Rectal smooth muscle tissue (tissue), 1 donor: Measurements from ENCODE around the gene PCARE.
A peak's percentile ranks its signal among the peaks of the same experiment; 100 is the strongest.

ENCODE experiments used
- H3K27ac ChIP-seq: one replicate; pipeline ENCODE4 v1.7.0; 2013; ENCODE audit warnings: low read depth, low read length, inconsistent platforms
- H3K27me3 ChIP-seq: one replicate; pipeline ENCODE4 v1.7.0; 2013; ENCODE audit warnings: low read length; ENCODE audit not compliant: control insufficient read depth, insufficient read depth
- H3K36me3 ChIP-seq: one replicate; pipeline ENCODE4 v1.7.0; 2013; ENCODE audit warnings: low read length; ENCODE audit not compliant: control insufficient read depth, insufficient read depth
- H3K4me1 ChIP-seq: one replicate; pipeline ENCODE4 v1.7.0; 2013; ENCODE audit warnings: low read length; ENCODE audit not compliant: control insufficient read depth, insufficient read depth
- H3K4me3 ChIP-seq: one replicate; pipeline ENCODE4 v1.7.0; 2013; ENCODE audit warnings: low read length
- H3K9ac ChIP-seq: one replicate; pipeline ENCODE4 v1.7.0; 2013; ENCODE audit warnings: low read length

The PCARE gene

DNA sequence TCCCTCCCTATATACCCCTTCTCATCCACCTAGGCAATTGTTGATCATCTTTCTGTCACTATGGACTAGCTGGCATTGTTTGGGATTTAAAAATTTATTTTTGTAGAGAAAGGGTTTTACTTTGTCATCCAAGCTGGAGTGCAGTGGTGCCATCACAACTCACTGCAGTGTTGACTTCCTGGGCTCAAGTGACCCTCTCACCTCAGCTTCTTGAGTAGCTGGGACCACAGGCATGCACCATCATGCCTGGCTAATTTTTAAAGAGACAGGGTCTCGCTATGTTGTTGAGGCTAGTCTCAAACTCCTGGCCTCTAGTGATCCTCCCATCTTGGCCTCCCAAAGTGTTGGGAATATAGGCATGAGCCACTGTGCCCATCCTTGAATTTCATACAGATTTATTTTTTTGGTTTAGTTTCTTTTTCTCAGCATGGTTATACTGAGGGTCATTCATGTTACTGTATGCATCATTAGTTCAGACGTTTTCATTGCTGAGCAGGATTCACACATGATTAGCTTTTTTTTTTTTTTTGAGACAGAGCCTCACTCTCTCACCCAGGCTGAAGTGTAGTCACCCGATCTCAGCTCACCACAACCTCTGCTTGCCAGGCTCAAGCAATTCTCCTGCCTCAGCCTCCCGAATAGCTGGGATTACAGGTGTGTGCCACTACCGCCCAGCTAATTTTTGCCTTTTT, 8.6 kb upstream of the PCARE start:
- H3K4me3 ChIP-seq, result no peak overlapping the region
- no peaks in the 10 kb centered on the region for H3K27me3 ChIP-seq
- H3K27ac ChIP-seq, result no peak overlapping the region
- no peaks in the 10 kb centered on the region for H3K4me1 ChIP-seq
- H3K9ac ChIP-seq, result no peak overlapping the region
- H3K36me3 ChIP-seq, result no peaks in the 10 kb centered on the region

DNA sequence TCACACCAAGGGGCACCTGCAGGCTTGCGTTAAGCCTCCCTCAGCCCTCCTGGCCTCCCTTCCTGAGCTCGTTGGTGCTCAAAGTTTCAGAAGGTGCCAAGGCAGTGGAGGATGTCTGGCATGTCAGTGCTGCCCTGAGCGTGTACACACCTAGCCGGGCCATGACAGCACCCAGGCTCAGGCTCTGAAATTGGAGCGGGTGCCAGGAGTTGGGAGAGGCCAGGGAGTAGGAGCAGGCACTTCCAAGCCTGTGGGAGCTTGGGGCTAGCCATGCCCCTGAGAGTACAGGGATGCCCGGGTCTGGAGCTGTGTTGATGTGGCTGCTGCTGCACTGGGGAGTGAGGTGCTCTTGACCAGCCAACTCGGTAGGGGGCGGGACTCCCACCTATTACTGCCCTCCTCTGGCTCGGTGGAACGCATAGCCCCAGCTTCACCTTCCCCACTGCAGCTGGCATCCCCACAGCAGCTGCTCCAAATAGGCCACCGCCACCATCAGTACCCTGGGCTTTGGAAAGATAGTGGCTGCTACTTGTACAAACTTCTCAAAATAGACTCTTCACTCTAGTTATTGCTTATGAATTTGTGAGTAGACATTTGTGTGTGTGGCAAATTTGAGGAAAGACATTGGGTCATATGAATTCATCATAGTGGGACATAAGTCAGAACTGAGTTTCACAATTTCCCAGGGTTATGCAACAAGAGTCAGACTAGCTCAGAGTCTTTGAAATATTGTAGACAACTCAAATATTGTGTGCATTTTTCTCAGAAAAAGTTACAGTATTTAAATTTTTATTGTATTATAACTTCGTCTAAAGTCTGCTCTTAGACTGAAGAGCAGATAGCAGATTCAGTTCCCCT, 6.8 kb upstream of the PCARE start:
- H3K27ac ChIP-seq, result no peak overlapping the region
- peaks cover 4% of the 10 kb centered on the region for H3K4me1 ChIP-seq
- H3K4me3 ChIP-seq, result no peak overlapping the region
- no peak overlapping the region for H3K9ac ChIP-seq
- no peaks in the 10 kb centered on the region for H3K27me3 ChIP-seq
- no peaks in the 10 kb centered on the region for H3K36me3 ChIP-seq

GRCh38 chr2:29079887-29080286, 5.6 kb upstream of the PCARE start:
- Histone ChIP-seq H3K27ac (no peak overlapping the region), H3K4me3 (no peak overlapping the region), H3K9ac (no peak overlapping the region), H3K27me3 (no peaks in the 10 kb centered on the region), H3K36me3 (no peaks in the 10 kb centered on the region), H3K4me1 (peaks cover 8% of the 10 kb centered on the region)

DNA sequence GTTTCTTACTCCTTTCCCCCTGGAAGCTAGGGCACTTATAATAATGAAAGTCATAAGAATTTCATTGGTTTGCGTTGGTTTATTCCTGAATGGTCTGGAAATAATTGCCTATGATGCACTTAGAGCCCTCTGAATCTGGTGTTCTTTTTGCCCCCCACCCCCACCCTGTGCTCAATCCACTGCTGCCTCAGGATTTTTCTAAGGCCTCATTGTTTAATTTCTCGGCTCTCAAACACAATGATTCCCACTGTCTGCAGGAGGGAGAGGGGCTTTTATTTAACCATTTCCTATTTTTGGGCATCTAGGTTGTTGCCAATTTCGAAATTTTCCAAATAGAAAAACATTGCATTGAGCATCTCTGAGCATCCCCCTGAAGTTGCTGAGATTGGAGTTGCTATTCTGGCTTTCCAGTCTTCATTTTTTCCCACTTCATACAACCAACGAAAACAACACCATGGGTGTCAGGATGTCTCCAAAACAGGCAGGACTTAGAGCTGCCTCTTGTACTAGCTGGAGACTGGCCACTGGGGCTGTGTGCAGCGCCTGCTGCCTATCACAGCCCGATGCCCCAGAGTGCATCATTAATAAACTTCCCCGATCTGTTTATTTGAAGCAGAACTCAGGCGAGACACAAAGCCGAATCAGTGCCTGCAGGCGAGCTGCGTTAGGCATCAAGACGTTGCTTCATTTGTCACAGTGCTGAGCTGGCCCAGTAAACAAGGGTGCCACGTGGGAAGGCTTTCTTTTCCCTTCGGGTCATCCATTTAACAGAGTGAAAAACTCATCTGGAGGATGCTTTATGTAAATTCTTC, 1.8 kb upstream of the PCARE start:
- H3K27ac ChIP-seq, result peak overlapping the region; percentile 33
- no peak overlapping the region for H3K9ac ChIP-seq
- peaks cover 8% of the 10 kb centered on the region for H3K4me1 ChIP-seq
- no peak overlapping the region for H3K4me3 ChIP-seq
- no peaks in the 10 kb centered on the region for H3K27me3 ChIP-seq
- no peaks in the 10 kb centered on the region for H3K36me3 ChIP-seq

GRCh38 chr2:29073933-29074332, 390 bp downstream of the PCARE start:
- Histone ChIP-seq H3K36me3 (no peaks in the 10 kb centered on the region), H3K27ac (no peak overlapping the region), H3K27me3 (no peaks in the 10 kb centered on the region), H3K4me1 (peaks cover 8% of the 10 kb centered on the region), H3K4me3 (no peak overlapping the region), H3K9ac (no peak overlapping the region)

DNA sequence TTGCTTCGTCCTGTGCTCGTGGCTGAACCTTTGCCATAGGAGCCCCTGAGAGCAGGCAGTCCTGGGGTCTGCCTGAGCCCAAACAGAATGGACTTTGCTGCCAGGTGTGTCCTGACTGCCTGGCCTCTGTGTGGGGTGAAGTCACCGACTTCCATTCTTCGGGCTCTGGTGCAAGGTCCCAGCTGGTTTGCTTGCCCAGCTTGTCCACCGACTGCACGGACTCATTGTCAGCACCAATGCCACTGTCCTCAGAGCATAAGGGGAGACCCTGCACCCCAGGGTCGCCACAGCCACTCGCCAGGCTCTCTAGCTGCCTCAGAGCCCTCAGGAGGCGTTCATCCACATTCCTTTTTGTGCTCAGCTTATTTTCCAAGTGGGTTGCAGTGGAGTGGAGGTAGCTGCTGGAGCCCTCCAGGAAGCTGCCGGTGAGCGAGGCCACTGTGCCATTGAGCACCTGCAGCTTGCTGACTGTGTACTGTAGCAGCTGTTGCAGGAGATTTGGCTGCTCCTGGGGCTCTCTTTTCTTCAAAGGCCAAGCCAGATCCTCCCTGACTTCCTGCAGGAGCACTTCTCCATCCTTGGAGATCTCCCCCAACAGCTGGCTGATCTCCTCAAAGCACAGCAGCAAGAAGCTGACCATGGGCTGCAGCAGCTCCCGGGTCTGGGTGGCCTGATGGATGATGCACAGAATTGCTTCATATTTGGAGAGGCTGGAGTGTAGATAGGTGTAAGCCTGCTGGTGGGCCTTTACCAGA, 1.2 kb downstream of the PCARE start:
- Histone ChIP-seq H3K36me3 (no peaks in the 10 kb centered on the region), H3K4me1 (peaks cover 8% of the 10 kb centered on the region), H3K9ac (no peak overlapping the region), H3K27me3 (no peaks in the 10 kb centered on the region), H3K27ac (no peak overlapping the region), H3K4me3 (no peak overlapping the region)

GRCh38 chr2:29072251-29072650, 2.1 kb downstream of the PCARE start:
- Histone ChIP-seq H3K36me3 (no peaks in the 10 kb centered on the region), H3K9ac (no peak overlapping the region), H3K27ac (no peak overlapping the region), H3K4me3 (no peak overlapping the region), H3K4me1 (peaks cover 8% of the 10 kb centered on the region), H3K27me3 (no peaks in the 10 kb centered on the region)

DNA sequence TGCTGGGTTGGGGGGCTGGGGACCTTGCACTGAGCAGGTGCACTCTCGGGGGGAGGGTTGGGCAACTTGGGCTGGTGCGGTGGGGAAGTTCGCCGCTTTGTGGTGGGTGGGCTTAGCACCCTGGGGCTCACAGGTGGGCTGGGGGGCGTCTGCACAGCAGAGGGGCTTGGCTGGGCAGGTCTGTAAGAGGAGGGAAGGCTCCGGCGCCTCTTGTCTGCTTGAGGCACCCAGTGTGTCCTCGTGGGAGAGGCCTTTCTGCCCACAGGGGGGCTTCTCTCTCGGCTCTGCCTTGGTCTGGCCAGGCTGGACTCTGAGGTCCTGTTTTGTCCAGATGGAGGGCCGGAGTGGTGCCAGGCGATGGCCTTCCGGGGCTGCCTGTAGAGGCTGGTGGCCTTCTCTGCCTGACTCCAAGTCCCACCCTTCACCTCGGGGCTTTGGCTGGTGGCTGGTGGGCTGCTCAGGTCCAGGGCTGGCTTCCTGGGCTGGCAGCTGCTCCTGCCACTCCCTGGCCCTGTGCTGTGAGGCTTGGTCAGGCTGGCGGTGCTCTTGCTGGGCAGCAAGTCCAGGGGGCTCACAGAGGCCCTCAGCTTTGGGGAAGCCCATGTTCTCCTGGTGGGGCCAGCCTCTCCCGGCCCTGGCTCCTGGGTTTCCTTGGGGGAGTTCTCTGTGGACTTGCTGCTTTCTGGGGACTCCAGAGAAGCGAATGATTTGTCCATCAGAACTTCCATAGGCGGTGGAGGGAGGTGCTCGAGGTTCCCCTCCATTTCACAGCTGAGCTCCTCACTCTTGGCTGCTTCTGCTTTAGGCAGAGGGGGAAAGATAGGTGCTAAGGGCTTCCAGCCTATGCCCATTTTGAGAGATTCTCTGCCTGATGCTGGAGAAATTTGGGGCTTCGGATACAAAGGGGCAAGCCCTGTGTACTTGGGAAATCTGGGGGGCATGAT, 3.0 kb downstream of the PCARE start:
- no peak overlapping the region for H3K27ac ChIP-seq
- no peak overlapping the region for H3K4me3 ChIP-seq
- H3K4me1 ChIP-seq, result peaks cover 5% of the 10 kb centered on the region
- H3K27me3 ChIP-seq, result no peaks in the 10 kb centered on the region
- H3K9ac ChIP-seq, result no peak overlapping the region
- no peaks in the 10 kb centered on the region for H3K36me3 ChIP-seq

DNA sequence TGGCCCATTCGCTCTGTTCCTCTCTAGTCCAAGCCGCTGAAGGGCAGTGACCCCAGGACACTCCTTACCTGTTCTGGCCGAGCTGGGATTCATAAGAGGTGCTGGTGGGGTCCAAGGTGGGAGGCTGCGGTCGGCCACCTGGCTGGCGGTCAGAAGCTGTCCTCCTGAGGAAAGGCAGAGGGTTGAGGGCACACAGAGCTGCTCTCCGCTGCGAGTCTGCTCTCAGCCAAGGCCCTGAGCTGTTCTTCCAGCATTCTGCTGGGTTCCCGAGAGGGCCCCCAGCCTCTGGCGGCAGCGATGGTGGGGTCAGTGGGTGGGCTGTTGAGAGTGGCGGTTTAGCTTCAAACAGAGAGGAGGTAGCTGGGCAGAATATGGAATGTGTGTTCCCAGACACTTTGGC, 3.8 kb downstream of the PCARE start:
- Histone ChIP-seq H3K4me1 (peaks cover 1% of the 10 kb centered on the region), H3K36me3 (no peaks in the 10 kb centered on the region), H3K27me3 (no peaks in the 10 kb centered on the region), H3K4me3 (no peak overlapping the region), H3K9ac (no peak overlapping the region), H3K27ac (no peak overlapping the region)

DNA sequence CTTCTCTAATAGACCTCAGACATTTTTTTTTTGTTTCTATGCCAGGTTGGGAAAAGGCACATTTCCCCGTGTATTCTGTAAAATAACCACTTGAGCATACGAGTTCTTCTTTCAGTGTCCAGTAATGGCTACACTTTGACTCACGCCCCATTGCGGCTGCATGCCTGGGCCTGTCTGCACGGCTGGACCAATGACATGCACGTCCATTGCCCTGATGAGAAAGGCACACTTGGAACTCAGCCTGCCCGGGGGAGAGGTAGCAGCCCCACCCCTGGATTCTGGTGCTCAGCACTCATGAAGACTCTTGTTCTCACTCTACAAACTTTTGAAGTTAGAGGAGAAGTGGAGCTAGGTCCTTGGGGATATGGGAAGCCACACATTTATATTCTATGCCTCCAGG, 5.8 kb downstream of the PCARE start:
- peaks cover 18% of the 10 kb centered on the region for H3K4me1 ChIP-seq
- H3K36me3 ChIP-seq, result no peaks in the 10 kb centered on the region
- no peak overlapping the region for H3K27ac ChIP-seq
- no peak overlapping the region for H3K4me3 ChIP-seq
- no peak overlapping the region for H3K9ac ChIP-seq
- H3K27me3 ChIP-seq, result no peaks in the 10 kb centered on the region

- Histone ChIP-seq H3K4me1 (peaks cover 24% of the 10 kb centered on the region), H3K36me3 (no peaks in the 10 kb centered on the region), H3K9ac (no peak overlapping the region), H3K4me3 (no peak overlapping the region), H3K27ac (no peak overlapping the region), H3K27me3 (no peaks in the 10 kb centered on the region)
These were observed 7.2 kb downstream of the PCARE start for GRCh38 chr2:29066997-29067605.
